NK-92 treated with Interleukin-12 subunit alpha and Interleukin-12 subunit beta, amount 100 ng/mL, for 24 hours (cell line): ENCODE data around the gene C1QTNF8.

Experiments
- DNase-seq: peaks from one replicate; lab custom pipeline; 2025; lab: John Stamatoyannopoulos, UW

Gene C1QTNF8, protein sequence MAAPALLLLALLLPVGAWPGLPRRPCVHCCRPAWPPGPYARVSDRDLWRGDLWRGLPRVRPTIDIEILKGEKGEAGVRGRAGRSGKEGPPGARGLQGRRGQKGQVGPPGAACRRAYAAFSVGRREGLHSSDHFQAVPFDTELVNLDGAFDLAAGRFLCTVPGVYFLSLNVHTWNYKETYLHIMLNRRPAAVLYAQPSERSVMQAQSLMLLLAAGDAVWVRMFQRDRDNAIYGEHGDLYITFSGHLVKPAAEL

DNA sequence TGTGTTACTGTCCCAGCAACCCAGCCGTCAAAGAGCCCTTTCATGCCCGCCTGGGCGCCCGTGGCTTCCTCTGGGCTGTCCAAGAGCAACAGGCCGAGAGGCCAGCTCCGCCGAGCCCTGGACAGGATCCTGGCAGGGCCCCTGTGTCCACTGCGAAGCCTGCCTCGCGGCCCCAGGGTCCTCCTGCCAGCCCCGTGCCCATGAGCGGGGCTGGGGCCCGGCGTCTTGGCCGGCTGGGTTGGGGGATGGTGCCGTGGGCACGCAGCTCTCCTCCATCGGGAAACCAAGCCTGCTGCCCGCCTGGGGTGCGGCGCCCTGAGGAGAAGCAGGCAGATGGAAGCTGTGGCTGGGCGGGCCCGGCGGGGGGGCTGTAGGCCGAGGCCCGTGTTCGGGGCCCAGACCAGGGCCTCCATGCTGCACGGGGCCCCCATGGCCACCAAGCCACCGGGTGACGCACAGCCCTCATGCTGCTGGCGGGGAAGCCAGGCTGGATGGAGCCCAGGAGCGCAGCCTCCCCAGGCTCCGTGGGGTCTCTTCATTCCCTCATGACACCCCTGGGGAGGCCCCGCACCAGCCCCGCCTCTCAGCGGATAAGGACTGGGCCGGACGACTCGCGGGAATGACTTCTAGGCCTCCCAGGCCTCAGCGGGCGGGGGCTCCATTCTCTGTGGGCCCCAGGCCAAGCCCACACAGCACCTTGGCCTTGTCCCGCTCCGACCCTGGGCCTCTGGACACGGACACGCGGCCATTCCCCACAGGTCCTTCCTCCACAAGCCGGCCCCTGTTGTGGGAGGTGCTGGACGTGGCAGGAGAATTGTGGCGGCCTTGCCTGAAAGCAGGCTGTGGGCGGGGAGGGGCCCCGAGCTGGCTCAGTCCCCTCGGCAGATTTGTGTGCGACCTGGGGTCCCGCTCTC is at the start of gene C1QTNF8:
Gene C1QTNF8, minus strand, starts transcription at position 76 of the 914 bp plus-strand sequence. CDS start 1,322 bp downstream, outside the sequence.
- DNase-seq, result no peak

DNA sequence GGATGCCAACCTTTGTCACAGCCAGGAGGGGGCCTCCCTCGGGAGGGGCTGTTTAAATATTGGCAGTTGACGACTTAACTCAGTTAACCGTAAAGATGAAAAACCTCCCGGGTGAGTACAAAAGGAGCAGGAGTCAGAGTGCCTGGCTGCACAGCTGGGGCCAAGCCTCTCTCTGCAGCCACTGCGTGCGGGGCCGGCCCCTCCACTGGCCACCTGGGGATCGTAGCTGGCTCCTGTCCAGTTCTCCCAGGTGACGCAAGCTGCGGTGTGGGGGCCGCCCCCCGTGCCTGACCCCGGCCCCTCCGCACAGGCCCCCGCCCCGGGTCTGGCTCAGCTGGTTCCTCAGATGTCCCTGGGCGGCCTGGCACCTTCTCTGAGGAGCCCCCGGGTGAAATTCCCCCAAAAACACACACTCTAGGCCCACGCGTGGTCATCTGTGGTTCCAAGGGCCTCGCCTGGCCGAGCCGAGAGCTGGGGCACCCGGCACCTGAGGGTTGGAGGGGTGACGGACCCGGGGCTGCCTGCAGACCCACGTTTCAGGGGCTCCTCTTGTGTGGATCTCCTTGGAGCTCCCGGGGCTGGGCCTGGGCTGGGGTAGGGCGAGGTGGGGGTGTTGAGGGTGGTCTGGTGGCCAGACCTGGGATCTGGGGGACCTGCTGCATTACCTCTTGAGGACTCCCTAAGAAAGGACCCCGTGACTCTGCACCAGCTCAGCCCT is 49.5 kb upstream of the C1QTNF8 start:
- no peak for DNase-seq

DNA sequence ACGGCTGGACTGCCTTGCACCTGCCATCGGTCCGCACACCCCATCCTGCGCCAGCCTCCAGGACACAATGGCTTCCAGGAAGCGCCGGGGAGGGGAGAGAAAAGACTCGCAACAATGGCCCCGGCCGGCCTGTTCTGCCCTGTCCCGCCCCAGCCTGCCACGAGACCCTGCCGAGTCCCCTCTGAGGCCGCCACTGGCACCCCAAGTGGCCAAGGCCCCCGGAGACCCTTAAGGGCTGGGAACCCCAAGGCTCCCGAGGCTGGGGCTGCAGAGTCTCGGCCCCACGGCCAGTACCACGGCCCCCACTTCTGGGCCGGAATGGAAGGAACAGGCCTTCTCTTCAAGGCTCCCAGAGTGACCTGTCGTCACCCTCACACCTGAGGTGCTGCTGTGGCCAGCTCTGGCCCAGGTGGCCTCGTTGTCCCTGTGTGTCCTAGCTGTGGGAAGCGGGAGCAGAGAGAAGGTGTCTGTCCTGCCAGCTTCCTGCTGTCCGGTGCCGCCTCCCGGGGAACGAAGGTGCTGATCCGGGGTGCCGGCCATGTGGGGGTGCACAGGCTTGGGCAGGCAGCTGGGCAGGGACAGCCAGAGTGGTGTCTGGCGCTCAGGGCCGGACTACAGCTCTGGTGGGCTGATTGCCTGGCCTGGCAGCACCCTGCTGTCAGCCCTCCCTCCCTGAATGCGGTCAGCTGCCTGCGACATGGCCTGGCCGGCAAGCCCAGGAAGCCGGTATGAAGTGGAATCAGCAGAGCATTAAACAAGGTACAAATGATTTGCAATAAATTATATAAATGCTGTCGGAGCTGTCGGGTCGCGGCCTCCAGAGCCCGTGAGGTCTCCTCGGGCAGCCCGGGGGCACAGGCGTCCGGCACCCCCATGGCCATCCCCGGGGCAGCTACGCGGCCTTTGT is 48.7 kb upstream of the C1QTNF8 start:
- DNase-seq, result no peak

DNA sequence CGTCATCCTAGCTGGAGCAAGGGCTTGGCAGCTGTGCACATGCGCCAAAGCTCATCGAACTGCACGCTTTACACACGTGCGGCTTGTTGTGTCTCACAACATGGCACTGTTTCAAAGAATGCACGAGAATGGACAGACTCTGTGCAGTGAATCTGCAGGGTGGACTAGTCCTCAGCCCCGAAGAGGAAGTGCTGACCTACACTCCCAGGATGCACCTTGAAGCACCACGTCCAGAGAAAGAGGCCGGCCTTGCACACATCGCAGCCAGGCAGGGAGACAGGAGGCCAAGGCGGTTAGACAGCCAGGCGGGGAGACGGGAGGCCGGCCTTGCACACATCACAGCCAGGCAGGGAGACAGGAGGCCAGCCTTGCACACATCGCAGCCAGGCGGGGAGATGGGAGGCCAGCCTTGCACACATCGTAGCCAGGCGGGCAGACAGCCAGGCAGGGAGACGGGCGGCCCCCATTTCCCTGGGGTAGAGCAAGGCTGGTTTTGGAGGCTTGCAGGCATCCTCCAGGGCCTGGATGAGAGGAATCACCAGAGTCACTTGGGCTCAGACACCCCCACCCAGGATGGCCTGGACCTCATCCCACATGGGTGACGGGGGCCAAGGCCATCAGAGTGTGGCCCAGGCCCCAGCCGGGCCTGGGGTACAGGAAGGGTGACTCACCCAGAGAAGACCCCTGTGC is 47.9 kb upstream of the C1QTNF8 start:
- DNase-seq, result no peak

DNA sequence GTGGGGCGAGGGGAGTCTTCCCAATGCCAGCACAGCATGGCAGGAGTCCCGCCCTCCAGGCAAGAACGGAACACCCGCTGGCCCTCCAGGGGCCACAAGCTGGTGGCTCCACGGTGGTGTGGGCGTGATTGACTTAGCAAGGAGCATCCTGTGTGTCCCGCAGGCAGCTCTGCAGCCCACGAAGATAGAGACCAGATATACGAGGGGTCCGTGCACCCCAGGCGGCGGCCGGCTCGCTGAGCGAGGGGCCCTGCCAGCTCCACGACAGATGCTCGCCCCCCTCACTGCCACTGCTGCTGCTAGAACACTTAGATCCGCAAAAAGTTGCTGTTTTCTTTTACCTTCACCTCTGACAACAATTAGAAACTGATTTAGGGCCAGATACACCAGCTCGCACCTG is 46.9 kb upstream of the C1QTNF8 start:
- no peak for DNase-seq

DNA sequence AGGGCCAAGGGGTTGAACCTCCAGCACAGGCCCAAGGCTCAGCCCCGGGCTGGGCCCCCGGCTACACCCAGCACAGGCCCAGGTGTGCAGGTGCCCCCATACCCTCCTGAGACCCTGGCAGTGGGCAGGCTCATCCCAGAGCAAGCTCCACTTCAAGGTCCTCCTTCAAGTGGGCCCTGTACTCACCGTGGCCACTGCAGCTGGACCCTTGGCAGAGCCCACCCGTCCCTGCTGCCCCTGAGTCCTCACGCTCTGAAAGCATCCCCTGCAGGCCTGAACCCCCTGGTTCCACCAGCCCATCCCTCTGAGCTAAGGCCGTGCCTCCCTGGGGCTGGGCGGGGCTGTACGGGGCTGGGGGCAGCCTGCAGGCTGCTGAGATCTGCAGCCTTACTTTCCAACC is 45.7 kb upstream of the C1QTNF8 start:
- DNase-seq, result no peak

DNA sequence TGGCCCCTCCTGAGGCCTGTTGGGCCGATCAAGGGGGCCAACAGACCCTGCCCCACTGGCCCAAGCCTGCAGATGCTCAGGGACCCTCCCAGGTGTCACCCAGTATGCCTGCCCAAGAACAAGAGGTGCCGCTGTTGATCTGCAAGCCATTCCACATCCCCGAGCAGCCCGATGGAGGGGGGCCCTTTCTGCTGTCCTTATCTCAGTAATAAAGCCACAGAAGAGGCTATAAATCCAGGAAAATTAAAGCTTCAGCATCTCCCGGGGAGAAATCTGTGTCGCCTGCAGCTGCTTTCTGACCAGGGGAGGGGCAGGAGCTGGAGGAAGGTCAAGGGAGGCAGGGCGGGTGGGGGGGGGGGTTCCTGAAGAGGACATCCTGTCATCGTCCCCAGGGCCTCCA is 45.1 kb upstream of the C1QTNF8 start:
- DNase-seq, result no peak

DNA sequence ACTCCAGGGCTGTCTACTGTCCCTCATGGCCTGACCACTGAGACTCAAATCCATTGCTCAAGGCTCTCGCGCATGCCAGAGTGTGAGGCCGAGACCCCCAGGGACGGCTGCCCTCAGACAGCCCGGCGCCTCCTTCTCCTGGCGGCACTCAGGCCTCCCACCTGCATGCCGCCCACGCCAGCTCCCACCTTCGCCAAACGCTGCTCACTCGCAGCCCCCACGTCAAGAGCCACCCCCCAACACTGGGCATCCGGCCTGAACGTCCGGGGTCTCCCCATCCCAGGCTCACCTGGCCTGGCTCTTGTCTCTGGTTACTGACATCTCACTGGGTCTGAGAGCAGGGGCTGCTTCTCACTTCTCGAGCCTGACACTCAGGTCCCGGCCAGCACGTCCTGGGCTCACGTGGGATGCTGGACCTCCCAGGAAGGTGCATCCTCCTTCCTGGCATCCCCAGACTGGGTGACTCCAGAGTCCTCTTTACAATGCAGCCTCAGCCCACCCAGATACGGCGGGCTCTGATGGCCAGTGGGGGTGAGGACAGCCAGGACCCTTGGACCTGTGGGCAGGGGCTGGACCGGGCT is 44.6 kb upstream of the C1QTNF8 start:
- no peak for DNase-seq

DNA sequence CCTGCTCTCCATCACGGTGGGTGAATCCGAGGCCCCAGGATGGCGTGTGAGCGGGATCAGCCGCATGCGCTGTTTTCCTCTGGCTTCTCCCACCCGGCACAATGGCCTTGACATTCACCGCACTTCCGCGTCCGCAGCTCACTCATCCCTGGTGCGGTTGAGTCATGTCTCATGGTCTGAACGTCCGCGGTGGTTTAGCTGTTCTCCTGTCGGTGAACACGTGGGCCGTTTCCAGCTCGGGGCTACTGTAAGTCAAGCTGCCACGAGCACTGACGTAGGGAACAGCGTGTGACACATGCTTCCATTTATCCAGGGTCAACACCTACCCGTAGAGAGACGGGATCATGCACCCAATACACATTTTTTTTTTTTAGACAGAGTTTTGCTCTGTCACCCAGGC is 41.6 kb upstream of the C1QTNF8 start:
- DNase-seq, result no peak

DNA sequence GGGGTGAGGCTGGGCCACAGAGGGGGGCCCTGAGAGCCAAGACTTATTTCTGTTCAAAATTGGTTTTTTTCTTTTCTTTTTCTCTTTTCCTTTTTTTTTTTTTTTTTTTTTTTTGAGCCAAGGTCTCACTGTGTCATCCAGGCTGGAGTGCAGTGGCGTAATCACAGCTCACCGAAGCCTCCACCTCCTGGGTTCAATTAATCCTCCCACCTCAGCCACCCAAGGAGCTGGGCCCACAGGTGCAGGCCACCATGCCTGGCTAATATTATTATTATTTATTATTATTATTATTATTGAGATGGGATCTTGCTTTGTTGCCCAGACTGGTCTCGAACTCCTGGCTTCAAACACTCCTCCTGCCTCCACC is 39.4 kb upstream of the C1QTNF8 start:
- DNase-seq, result no peak

DNA sequence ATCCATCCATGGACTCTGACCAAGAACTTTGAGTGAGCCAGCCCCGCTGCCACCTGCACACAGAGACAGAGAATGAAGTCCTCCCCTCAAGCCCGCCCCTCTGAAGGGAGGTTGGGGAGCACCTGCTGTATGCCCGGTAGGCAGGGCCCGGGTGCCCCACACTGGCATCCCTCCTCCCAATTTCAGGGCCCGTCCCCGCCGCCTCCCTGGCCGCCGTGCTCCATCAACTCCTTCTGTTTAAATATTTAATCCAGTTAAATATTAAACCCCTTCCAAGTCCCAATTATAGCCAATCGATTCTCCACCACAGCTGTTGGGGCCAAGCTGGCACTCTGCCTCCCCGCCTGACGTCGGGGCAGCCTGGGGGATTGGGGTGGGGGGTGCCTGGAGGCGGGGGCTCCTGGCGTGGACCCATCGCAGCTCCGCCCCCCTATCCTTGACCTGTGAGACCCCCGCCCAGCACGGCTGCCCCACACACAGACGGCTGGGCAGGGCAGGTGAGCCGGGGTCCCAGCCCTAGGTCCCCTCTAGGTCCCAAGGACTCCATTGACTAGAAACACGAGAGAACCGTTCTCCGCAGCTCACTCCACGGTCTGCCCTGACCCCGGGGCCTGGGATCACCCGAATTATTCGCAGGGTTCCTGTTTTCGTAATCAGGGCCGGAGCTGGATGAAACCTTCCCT is 38.9 kb upstream of the C1QTNF8 start:
- no peak for DNase-seq

DNA sequence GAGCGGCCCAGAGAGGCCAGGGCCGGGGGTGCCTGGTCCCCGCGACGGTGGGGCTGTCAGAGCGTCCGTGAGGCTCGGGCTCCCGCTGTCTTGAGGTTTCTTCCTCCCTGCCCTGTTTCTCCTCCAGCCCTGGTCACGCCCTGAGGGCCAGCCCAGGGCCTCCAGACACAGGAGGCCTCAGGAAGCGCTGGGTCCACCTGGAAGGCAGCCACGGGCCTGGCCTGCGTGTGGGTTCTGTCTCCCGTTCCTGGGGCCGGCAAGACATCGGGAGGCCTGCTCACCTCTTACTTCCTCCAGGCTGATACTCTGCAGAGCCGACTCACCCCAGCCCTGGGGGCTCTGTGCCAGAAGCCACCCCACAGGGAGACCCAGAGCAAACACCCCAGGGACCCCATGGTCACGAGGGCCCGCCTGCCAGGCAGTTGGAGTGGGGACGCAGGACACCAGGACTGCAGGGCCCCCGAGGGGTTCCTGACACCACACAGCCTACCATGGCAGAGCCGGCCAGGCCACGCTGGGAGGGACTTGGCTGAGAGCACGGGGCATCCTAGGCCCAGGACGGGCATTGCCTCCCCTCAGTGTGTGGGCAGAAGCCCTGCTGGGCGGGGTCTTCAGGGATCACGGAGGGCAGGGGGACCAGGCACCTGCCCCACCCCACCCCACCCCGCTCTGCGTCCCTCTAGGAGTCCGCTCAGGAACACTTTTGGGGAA is 37.9 kb upstream of the C1QTNF8 start:
- no peak for DNase-seq

DNA sequence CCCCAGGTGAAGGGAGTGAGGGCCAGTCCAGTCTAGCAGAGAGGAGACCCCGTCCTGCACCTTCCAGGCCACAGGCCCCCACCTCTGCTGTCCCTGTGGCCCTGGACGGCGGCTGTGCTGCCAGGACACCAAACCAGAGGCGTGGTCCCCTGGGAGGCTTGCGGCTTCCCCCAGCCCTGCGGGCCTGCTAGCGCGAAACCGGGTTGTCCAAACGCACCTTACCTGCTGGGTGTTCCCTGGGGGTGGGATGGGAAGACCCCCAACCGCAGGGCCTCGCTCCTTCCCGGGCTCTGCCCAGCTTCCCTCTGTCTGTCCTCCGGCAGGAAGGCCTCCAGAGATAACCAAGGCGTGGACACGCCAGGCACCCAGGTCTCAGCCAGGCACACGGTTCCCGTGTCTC is 37.2 kb upstream of the C1QTNF8 start:
- DNase-seq, result no peak

DNA sequence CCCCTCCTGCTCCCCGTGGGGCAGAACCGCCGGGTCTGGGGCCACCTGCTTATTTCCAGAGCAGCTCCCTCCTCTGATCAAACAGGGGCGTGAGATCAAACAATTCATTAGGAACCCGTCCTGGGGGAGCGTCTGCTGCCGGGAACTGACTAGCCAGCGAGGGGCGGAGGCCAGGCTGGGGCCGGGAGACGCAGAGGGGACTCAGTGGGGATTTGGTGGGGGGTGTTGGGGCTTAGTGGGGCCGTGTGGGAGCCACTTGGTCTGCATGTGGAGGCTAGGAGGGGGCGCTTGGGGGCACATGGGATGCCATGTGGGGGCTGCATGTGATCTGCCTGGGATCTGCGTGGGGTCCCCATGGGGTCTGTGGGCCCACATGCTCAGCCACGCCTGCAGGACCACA is 36.4 kb upstream of the C1QTNF8 start:
- no peak for DNase-seq

DNA sequence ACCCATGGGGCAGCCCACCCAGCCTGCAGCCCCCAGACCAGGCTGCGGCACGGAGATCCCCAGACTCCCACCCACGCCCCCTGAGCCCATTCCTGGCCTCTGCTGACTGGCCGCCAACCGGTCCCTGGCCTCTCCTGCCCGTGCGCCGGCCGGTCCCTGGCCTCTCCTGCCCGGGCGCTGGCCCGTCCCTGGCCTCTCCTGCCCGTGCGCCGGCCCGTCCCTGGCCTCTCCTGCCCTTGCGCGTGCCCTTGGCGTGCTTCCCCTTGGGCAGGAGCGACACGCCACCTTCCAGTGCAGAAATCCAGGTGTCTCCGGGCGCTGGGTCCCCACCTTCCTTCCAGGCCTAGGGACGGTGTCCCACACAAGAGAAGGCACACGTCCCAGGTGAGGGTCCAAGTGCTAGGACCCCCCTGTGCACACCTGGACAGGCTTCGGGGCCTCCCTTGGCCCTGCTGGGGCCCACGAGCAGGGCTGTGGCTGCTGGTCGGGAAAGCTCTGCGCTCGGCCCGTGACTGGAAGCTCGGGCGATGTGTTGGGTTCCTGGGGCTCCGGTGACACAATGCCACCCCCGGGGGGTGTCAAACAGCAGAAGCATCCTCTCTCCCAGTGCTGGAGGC is 35.4 kb upstream of the C1QTNF8 start:
- no peak for DNase-seq

DNA sequence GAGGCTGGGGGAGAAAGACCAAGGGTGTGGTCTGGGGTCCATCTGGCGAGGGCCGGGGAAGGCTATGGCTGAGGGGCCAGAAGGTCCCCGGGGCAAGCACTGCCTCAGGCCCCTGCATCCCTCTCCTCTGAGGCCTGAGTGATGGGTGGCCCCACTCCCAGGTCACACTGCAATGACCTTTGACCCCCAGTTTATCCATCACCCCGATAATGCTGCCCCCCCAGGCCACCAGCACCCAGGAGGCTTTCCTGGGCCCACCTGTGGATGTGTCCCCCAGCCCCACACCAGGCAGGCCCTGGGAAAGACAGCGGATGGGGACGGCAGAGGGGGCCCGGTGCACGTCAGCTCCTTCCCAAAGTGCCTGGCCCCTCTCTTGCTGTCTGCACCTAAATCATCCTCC is 34.3 kb upstream of the C1QTNF8 start:
- no peak for DNase-seq

DNA sequence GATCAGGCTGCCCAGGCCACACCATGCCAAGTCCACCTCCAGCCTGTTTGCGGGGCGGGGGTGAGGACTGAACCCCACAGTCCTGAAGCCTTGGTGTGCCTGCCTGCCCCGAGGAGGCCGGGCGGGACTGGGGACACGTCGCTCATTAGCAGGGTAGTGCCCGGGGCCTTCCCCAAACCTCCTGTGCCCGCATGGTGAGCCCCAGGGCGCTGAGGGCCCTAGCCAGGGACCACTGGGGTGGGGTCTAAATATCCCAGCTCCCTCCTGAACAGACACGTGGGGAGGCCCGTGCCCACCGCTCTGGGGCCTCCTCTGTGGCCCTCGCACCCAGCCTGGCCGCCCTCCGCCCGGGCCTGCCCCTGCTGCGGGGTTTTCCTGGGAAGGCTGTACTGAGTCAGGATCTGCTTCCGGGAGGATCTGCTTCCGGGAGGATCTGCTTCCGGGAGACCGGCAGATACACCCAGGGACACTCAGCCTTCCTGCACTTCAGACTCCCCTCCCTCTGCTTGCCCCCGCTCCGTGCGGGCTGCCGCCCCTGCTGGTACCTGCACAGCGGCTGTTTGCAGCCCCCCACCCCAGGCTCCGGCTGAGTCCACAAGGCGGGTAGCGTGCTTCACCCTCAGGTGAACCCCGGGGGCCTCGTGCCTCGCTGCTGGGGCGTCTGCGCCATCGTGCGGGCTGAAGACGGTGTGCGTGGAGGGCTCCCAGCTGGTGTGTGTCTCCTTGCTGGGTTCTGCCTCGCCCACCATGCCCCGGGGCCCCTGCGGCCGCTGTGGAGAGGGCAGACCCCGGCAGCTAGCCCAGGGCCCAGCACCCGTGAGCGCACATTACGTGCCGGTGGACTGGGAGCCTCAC is 33.3 kb upstream of the C1QTNF8 start:
- no peak for DNase-seq
